GM12878 (cell line): ENCODE data around the gene PON3. TPM values are rescaled to one million over a fixed set of nuclear protein-coding genes. Genes with fewer than 3 reads are reported as not detected.

Experiments
- ETV6 ChIP-seq, 2 experiments: fragments of 450-650 bp in 1 of 2; IDR thresholded peaks in 1 of 2; conservative IDR thresholded peaks in 1 of 2; 2 replicates each; pipeline ENCODE4 v1.6.1; 2014; ENCODE audit warnings: antibody characterized with exemption in 1 of 2, borderline replicate concordance in 1 of 2, low read depth in 1 of 2, mild to moderate bottlenecking in 1 of 2, moderate library complexity in 1 of 2
- EZH2 ChIP-seq: IDR thresholded peaks from 2 replicates; pipeline ENCODE4 v1.6.1; 2012; ENCODE audit warnings: low read depth, mild to moderate bottlenecking, control low read depth, inconsistent platforms, low read length, borderline replicate concordance; ENCODE audit not compliant: control insufficient read depth
- HSF1 ChIP-seq: fragments of 150-350 bp; IDR thresholded peaks from 2 replicates; pipeline ENCODE4 v1.6.1; 2014; ENCODE audit warnings: mild to moderate bottlenecking, low read depth, low read length
- MAX ChIP-seq: IDR thresholded peaks from 2 replicates; pipeline ENCODE4 v1.6.1; 2012; ENCODE audit warnings: low read depth, low read length, improper control_type of control experiment
- RAD51 ChIP-seq: fragments of 450-650 bp; IDR thresholded peaks from 2 replicates; pipeline ENCODE4 v1.6.1; 2016; ENCODE audit warnings: moderate library complexity, mild to moderate bottlenecking, inconsistent platforms
- RB1 ChIP-seq: fragments of 450-650 bp; formaldehyde crosslinking; IDR thresholded peaks from 2 replicates; pipeline ENCODE4 v1.6.1; 2017; ENCODE audit warnings: mild to moderate bottlenecking, borderline replicate concordance
- RUNX3 ChIP-seq: IDR thresholded peaks from 2 replicates; pipeline ENCODE4 v1.6.1; 2012; ENCODE audit warnings: low read length, inconsistent platforms
- STAT3 ChIP-seq: IDR thresholded peaks from 2 replicates; pipeline ENCODE4 v1.6.1; 2011; ENCODE audit warnings: low read depth, low read length, improper control_type of control experiment
- ZBTB40 ChIP-seq: fragments of 450-650 bp; IDR thresholded peaks from 2 replicates; pipeline ENCODE4 v1.6.1; 2016; ENCODE audit warnings: mild to moderate bottlenecking, moderate library complexity, borderline replicate concordance
- polyA plus RNA-seq, 11 experiments: library from polyadenylated mRNA; depleted of rRNA in 4 of 11; unstranded in 6 of 11; stranded (reverse) in 5 of 11; fragments of >200 nt; fragmentation: Nextera tagmentation in 4 of 11; fragmentation: Illumina TruSeq in 1 of 11; extraction: Ambion mirVana in 4 of 11; extraction: Trizol in 1 of 11; gene quantifications; 1 replicate in 1 of 11; 2 replicates in 10 of 11; pipeline versions ENCODE4 v1.2.1 to v1.2.3, GENCODE V29; 2011 to 2016; ENCODE audit warnings: inconsistent platforms in 2 of 11, missing spikeins in 2 of 11, low read depth in 1 of 11
- total RNA-seq, 4 experiments: library from RNA; depleted of rRNA in 3 of 4; stranded (reverse); fragments of >200 nt in 3 of 4; fragmentation: Illumina TruSeq in 1 of 4; extraction: Trizol in 1 of 4; gene quantifications; 2 replicates each; pipeline versions ENCODE4 v1.2.1 to v1.2.3, GENCODE V29; 2013 to 2021
- TF ChIP-seq, protein P1 (sequence below): fragments of 450-650 bp; IDR thresholded peaks from 2 replicates; pipeline ENCODE4 v1.6.1; 2018; ENCODE audit warnings: borderline replicate concordance, mild to moderate bottlenecking; ENCODE audit not compliant: partially characterized antibody

The PON3 gene
- total and polyA plus RNA-seq, 10 of the 15 experiments (the other 5 are each of a cell fraction or from before 2014, with no cell fraction given), result 0.45 to 2.0 (median 0.91) TPM

DNA sequence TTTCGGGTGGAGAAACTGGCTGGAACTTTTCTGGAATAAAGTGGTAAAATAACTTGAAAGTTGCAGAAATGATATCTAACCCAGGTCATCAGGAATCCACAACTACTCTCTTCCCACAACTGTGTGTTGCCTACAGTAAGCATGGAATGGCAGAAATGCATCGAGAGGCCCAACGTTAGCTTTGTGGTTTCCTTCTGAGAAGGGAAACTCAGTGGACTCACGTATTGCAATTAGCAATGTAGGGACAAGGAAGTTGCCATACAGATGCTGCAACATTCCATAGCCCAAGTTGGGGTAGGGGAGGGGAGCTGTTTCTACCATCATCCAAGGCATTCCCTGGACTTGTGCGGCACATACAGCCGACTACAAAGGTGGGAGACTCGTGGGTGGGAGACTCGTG lies 73.8 kb downstream of the PON3 start (continued):
- TF ChIP-seq MAX, result no peak
- no peak for TF ChIP-seq HSF1
- no peak for TF ChIP-seq RUNX3
- TF ChIP-seq STAT3, result no peak
- TF ChIP-seq ZBTB40, result no peak
- TF ChIP-seq RAD51, result no peak
- TF ChIP-seq, protein P1, sequence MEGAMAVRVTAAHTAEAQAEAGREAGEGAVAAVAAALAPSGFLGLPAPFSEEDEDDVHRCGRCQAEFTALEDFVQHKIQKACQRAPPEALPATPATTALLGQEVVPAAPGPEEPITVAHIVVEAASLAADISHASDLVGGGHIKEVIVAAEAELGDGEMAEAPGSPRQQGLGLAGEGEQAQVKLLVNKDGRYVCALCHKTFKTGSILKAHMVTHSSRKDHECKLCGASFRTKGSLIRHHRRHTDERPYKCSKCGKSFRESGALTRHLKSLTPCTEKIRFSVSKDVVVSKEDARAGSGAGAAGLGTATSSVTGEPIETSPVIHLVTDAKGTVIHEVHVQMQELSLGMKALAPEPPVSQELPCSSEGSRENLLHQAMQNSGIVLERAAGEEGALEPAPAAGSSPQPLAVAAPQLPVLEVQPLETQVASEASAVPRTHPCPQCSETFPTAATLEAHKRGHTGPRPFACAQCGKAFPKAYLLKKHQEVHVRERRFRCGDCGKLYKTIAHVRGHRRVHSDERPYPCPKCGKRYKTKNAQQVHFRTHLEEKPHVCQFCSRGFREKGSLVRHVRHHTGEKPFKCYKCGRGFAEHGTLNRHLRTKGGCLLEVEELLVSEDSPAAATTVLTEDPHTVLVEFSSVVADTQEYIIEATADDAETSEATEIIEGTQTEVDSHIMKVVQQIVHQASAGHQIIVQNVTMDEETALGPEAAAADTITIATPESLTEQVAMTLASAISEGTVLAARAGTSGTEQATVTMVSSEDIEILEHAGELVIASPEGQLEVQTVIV, result no peak
- TF ChIP-seq RB1, result no peak
- TF ChIP-seq ETV6 (conservative IDR thresholded peaks at IDR 0.05 in 1 of 2, IDR thresholded peaks at IDR 0.05 in 1 of 2; ENCODE audit: borderline replicate concordance in 1 of 2, low read depth in 1 of 2), result no peak
- TF ChIP-seq EZH2, result no peak
